ENCODE data around the gene FAM32A. TPM values are rescaled to one million over a fixed set of nuclear protein-coding genes. Genes with fewer than 3 reads are reported as not detected.

The FAM32A gene
- 55.7 and 92.2 TPM in 2 replicates for total RNA-seq (2014; rRNA removed; shearing (Covaris generic); ENCODE audit: low replicate concordance)

- Histone ChIP-seq H3K79me2 (ENCODE audit: low read length) (peaks cover 24% of the 10 kb centered on the region), H3K9me2 (replicated peaks; ENCODE audit: insufficient read depth, low read length) (no peaks in the 10 kb centered on the region), H3K4me1 (ENCODE audit: low read length) (peaks cover 18% of the 10 kb centered on the region), H3K4me3 (ENCODE audit: low read length) (peak within 1 kb of the TSS; percentile 88), H3K4me2 (ENCODE audit: low read depth, low read length, poor library complexity, severe bottlenecking) (peak within 1 kb of the TSS; percentile 95), H4K20me1 (ENCODE audit: insufficient read depth, low read depth, low read length) (peaks cover 3% of the 10 kb centered on the region; the same call in 1 of the 2 replicates), H3K27me3 (ENCODE audit: low read length) (no peaks in the 10 kb centered on the region), H3K9me3 (ENCODE audit: low read length) (no peaks in the 10 kb centered on the region), H3K27ac (ENCODE audit: low read length) (0 out of 2 replicates have a peak within 1 kb of the TSS, but pooled peaks have one; percentile 29), H3K9ac (ENCODE audit: low read length) (peak within 1 kb of the TSS; percentile 96), H2AFZ (ENCODE audit: low read length) (peak within 1 kb of the TSS; percentile 39; the same call in 1 of the 2 replicates), H3K36me3 (ENCODE audit: insufficient read depth, low read length) (peaks cover 4% of the 10 kb centered on the region)
- peak; percentile 100 for DNase-seq
Observed at GRCh38 chr19:16185123-16185767, at the start of gene FAM32A. Gene FAM32A, plus strand, starts transcription at chr19:16185410. Its CDS starts 33 bp downstream, at chr19:16185443.

- no peaks in the 10 kb centered on the region for H3K9me3 ChIP-seq (ENCODE audit: low read length)
- H4K20me1 ChIP-seq (ENCODE audit: insufficient read depth, low read depth, low read length), result no peaks in the 10 kb centered on the region
- peaks cover 18% of the 10 kb centered on the region for H3K4me1 ChIP-seq (ENCODE audit: low read length)
- no peak overlapping the region for H3K4me2 ChIP-seq (ENCODE audit: low read depth, low read length, poor library complexity, severe bottlenecking)
- H3K27ac ChIP-seq (ENCODE audit: low read length), result no peak overlapping the region
- no peak for DNase-seq
- no peaks in the 10 kb centered on the region for H3K27me3 ChIP-seq (ENCODE audit: low read length)
- no peaks in the 10 kb centered on the region for H3K79me2 ChIP-seq (ENCODE audit: low read length)
- H3K9ac ChIP-seq (ENCODE audit: low read length), result no peak overlapping the region
- peaks cover 17% of the 10 kb centered on the region for H3K36me3 ChIP-seq (ENCODE audit: insufficient read depth, low read length)
- H2AFZ ChIP-seq (ENCODE audit: low read length), result no peak overlapping the region
- no peak overlapping the region for H3K4me3 ChIP-seq (ENCODE audit: low read length)
- H3K9me2 ChIP-seq (replicated peaks; ENCODE audit: insufficient read depth, low read length), result no peaks in the 10 kb centered on the region
Observed at GRCh38 chr19:16135430-16136127, 49.6 kb upstream of the FAM32A start.

GRCh38 chr19:16136185-16136999, 48.8 kb upstream of the FAM32A start:
- H3K4me3 ChIP-seq (ENCODE audit: low read length), result no peak overlapping the region
- peaks cover 11% of the 10 kb centered on the region for H3K36me3 ChIP-seq (ENCODE audit: insufficient read depth, low read length)
- H4K20me1 ChIP-seq (ENCODE audit: insufficient read depth, low read depth, low read length), result no peaks in the 10 kb centered on the region
- H3K79me2 ChIP-seq (ENCODE audit: low read length), result no peaks in the 10 kb centered on the region
- H3K27me3 ChIP-seq (ENCODE audit: low read length), result no peaks in the 10 kb centered on the region
- no peak overlapping the region for H2AFZ ChIP-seq (ENCODE audit: low read length)
- no peak overlapping the region for H3K27ac ChIP-seq (ENCODE audit: low read length)
- H3K9me2 ChIP-seq (replicated peaks; ENCODE audit: insufficient read depth, low read length), result no peaks in the 10 kb centered on the region
- no peak overlapping the region for H3K4me2 ChIP-seq (ENCODE audit: low read depth, low read length, poor library complexity, severe bottlenecking)
- H3K9ac ChIP-seq (ENCODE audit: low read length), result no peak overlapping the region
- no peaks in the 10 kb centered on the region for H3K9me3 ChIP-seq (ENCODE audit: low read length)
- DNase-seq, result peak; percentile 74
- peaks cover 23% of the 10 kb centered on the region for H3K4me1 ChIP-seq (ENCODE audit: low read length)

- no peak for DNase-seq
- Histone ChIP-seq H2AFZ (ENCODE audit: low read length) (no peak overlapping the region), H3K27me3 (ENCODE audit: low read length) (no peaks in the 10 kb centered on the region), H3K4me3 (ENCODE audit: low read length) (no peak overlapping the region), H3K4me1 (ENCODE audit: low read length) (peaks cover 41% of the 10 kb centered on the region), H3K79me2 (ENCODE audit: low read length) (peaks cover 9% of the 10 kb centered on the region; the same call in 1 of the 2 replicates), H3K27ac (ENCODE audit: low read length) (no peak overlapping the region), H3K36me3 (ENCODE audit: insufficient read depth, low read length) (no peaks in the 10 kb centered on the region), H3K9ac (ENCODE audit: low read length) (no peak overlapping the region), H4K20me1 (ENCODE audit: insufficient read depth, low read depth, low read length) (no peaks in the 10 kb centered on the region), H3K9me2 (replicated peaks; ENCODE audit: insufficient read depth, low read length) (no peaks in the 10 kb centered on the region), H3K9me3 (ENCODE audit: low read length) (no peaks in the 10 kb centered on the region), H3K4me2 (ENCODE audit: low read depth, low read length, poor library complexity, severe bottlenecking) (no peak overlapping the region)
Observed at GRCh38 chr19:16139752-16140151, 45.5 kb upstream of the FAM32A start.

- peak; percentile 72 for DNase-seq
- H3K9ac ChIP-seq (ENCODE audit: low read length), result no peak overlapping the region
- H3K9me2 ChIP-seq (replicated peaks; ENCODE audit: insufficient read depth, low read length), result no peaks in the 10 kb centered on the region
- H3K27me3 ChIP-seq (ENCODE audit: low read length), result no peaks in the 10 kb centered on the region
- no peak overlapping the region for H2AFZ ChIP-seq (ENCODE audit: low read length)
- H3K36me3 ChIP-seq (ENCODE audit: insufficient read depth, low read length), result no peaks in the 10 kb centered on the region
- H3K79me2 ChIP-seq (ENCODE audit: low read length), result peaks cover 15% of the 10 kb centered on the region
- H4K20me1 ChIP-seq (ENCODE audit: insufficient read depth, low read depth, low read length), result no peaks in the 10 kb centered on the region
- H3K9me3 ChIP-seq (ENCODE audit: low read length), result no peaks in the 10 kb centered on the region
- H3K27ac ChIP-seq (ENCODE audit: low read length), result no peak overlapping the region
- no peak overlapping the region for H3K4me3 ChIP-seq (ENCODE audit: low read length)
- no peak overlapping the region for H3K4me2 ChIP-seq (ENCODE audit: low read depth, low read length, poor library complexity, severe bottlenecking)
- peaks cover 49% of the 10 kb centered on the region for H3K4me1 ChIP-seq (ENCODE audit: low read length)
Observed at GRCh38 chr19:16141043-16141442, 44.2 kb upstream of the FAM32A start.

- Histone ChIP-seq H3K4me3 (ENCODE audit: low read length) (no peak overlapping the region), H3K9ac (ENCODE audit: low read length) (no peak overlapping the region), H4K20me1 (ENCODE audit: insufficient read depth, low read depth, low read length) (no peaks in the 10 kb centered on the region), H3K4me1 (ENCODE audit: low read length) (peaks cover 43% of the 10 kb centered on the region), H3K9me3 (ENCODE audit: low read length) (no peaks in the 10 kb centered on the region), H3K36me3 (ENCODE audit: insufficient read depth, low read length) (no peaks in the 10 kb centered on the region), H3K27me3 (ENCODE audit: low read length) (no peaks in the 10 kb centered on the region), H3K9me2 (replicated peaks; ENCODE audit: insufficient read depth, low read length) (no peaks in the 10 kb centered on the region), H2AFZ (ENCODE audit: low read length) (no peak overlapping the region), H3K4me2 (ENCODE audit: low read depth, low read length, poor library complexity, severe bottlenecking) (no peak overlapping the region), H3K27ac (ENCODE audit: low read length) (no peak overlapping the region), H3K79me2 (ENCODE audit: low read length) (peaks cover 20% of the 10 kb centered on the region)
- DNase-seq, result no peak
Observed at GRCh38 chr19:16142032-16142580, 43.1 kb upstream of the FAM32A start.

GRCh38 chr19:16143399-16144215, 41.6 kb upstream of the FAM32A start, which contains the start of gene HSH2D:
Gene HSH2D, plus strand, starts transcription at chr19:16143685. Its CDS starts 5,066 bp downstream, at chr19:16148751.
- H4K20me1 ChIP-seq (ENCODE audit: insufficient read depth, low read depth, low read length), result no peaks in the 10 kb centered on the region
- H3K27ac ChIP-seq (ENCODE audit: low read length), result peak within 1 kb of the TSS; percentile 59
- peak within 1 kb of the TSS; percentile 82 for H3K4me3 ChIP-seq (ENCODE audit: low read length)
- no peaks in the 10 kb centered on the region for H3K9me3 ChIP-seq (ENCODE audit: low read length)
- H3K9ac ChIP-seq (ENCODE audit: low read length), result peak within 1 kb of the TSS; percentile 85
- DNase-seq, result peak; percentile 92
- no peaks in the 10 kb centered on the region for H3K27me3 ChIP-seq (ENCODE audit: low read length)
- peaks cover 20% of the 10 kb centered on the region for H3K79me2 ChIP-seq (ENCODE audit: low read length)
- H3K9me2 ChIP-seq (replicated peaks; ENCODE audit: insufficient read depth, low read length), result no peaks in the 10 kb centered on the region
- H2AFZ ChIP-seq (ENCODE audit: low read length), result peak within 1 kb of the TSS; percentile 77
- peak within 1 kb of the TSS; percentile 93 for H3K4me2 ChIP-seq (ENCODE audit: low read depth, low read length, poor library complexity, severe bottlenecking)
- no peaks in the 10 kb centered on the region for H3K36me3 ChIP-seq (ENCODE audit: insufficient read depth, low read length)
- H3K4me1 ChIP-seq (ENCODE audit: low read length), result peaks cover 43% of the 10 kb centered on the region
